Activated T-cell treated with anti-CD3 and anti-CD28 coated beads, Interleukin-2, amount 50 U/mL, for 1 hour (primary cell): ENCODE measurements around the gene RBBP8NL.

ENCODE experiments used
- DNase-seq: peaks from one replicate; pipeline ENCODE4 v3.0.0-alpha.2; 2020

Gene RBBP8NL

DNA sequence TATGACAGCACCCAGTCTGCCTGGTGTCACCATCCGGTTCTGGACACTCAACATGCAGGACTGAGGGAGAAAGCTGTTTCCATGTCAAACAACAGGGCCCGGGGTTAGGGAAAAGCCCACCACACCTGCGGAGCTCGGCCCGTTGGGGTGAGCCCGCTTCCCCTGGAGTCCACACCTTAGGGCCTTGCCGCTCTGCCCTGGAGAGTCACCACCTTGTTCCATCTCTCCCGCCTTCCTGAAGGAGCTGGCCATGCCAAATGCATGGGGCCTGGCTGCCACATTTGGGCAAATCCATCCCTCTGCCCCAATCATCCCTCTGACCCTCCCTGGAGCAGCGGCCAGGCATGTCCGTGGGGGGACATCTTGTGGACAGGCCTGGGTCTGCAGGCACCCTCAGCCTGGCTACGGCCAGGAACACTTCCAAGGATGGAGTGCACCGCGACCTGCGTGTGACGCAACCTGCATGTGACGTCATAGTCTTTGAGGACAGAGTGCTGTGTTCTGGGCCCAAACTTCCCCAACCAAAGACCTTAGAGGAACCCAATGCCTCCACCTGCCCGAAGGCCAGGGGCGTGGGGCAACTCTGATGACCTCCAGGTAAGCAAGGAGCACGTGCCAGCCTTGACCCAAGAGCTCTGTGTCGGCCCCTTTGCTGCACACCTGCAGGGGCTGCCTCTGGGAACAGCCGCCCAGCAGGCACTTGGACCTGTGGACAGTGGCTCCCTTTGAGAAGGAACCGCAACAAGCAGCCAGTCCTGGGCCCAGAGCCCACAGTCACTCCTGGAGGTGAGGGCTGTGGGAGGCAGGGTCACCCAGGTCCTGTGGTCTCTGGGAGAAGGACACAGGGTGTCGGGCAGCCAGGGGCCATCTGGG is 22.0 kb downstream of the RBBP8NL start:
- DNase-seq: no peak

GRCh38 chr20:62404761-62405107 is 22.6 kb downstream of the RBBP8NL start:
- no peak for DNase-seq

GRCh38 chr20:62404112-62404665 is 23.1 kb downstream of the RBBP8NL start:
- DNase-seq: no peak

- no peak for DNase-seq
Observed at GRCh38 chr20:62403331-62403730, 24.0 kb downstream of the RBBP8NL start.

DNA sequence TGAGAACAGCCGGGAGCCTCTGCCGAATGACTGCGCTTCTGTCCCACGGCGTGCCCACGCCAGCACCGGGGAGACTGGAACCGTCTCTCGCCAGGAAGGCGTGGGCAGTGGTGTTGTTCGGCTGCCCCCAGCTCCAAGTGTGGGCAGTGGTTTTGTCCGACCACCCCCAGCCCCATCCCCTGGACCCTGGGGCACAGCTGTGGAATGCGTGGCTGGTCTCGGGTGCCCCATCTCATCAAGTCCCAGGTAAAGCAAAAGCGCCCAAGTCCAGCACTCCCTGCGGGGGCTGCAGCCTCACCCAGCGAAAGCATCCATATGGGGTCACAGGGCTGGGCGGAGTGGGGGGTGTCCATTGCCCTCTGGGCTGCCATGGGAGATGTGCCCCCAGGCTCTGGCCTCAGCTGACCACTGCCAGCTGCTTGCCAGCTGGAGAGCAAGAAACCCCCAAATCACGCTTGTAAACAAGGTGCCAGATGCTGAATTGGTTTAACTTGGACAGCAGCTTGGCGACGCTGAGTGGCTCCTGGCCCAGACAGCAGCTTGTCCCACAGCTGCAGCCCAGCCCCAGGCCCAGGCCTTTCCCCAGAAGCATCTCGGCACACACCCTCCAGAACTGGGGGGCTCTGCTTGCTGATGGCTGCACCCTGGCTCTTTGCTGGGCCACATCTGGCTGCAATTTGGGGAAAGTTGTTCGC is 24.7 kb downstream of the RBBP8NL start:
- DNase-seq: no peak

- DNase-seq: no peak
Observed at GRCh38 chr20:62401331-62401779, 26.0 kb downstream of the RBBP8NL start.

- no peak for DNase-seq
Observed at GRCh38 chr20:62400541-62400940, 26.8 kb downstream of the RBBP8NL start.

- DNase-seq: no peak
Observed at GRCh38 chr20:62400021-62400420, 27.3 kb downstream of the RBBP8NL start.

DNA sequence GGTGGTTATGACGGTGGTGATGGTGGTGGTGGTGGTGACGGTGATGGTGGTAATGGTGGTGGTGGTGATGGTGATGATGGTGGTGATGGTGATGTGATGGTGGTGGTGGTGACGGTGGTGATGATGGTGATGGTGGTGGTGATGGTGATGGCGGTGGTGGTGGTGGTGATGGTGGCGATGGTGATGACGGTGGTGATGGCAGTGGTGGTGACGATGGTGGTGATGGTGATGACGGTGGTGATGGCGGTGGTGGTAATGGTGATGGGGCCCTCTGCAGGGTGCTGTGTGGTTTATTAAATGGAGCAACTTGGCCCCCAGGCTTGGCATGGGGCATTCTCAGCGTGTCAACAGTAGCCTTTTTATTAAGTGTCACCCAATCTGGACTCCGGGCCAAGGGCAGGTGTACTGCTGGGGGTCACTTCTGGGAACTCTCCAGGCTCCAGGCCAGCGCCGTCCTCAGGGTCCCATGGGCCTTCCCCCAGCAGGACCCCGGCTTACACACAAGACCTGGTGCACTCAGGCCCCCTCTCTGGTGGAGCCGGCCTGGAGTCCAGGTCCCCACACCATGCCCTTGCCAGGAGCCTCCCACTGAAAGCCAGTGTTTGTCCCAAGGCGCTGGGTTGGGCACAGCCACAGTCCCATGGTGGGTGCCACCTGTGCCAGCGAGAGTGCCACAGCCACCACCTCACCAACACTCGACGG is 29.1 kb downstream of the RBBP8NL start:
- DNase-seq: no peak

GRCh38 chr20:62396367-62397239 is 30.7 kb downstream of the RBBP8NL start:
- DNase-seq: no peak

GRCh38 chr20:62395311-62396242 is 31.8 kb downstream of the RBBP8NL start:
- DNase-seq: no peak

GRCh38 chr20:62394248-62395245 is 32.8 kb downstream of the RBBP8NL start:
- no peak for DNase-seq

DNA sequence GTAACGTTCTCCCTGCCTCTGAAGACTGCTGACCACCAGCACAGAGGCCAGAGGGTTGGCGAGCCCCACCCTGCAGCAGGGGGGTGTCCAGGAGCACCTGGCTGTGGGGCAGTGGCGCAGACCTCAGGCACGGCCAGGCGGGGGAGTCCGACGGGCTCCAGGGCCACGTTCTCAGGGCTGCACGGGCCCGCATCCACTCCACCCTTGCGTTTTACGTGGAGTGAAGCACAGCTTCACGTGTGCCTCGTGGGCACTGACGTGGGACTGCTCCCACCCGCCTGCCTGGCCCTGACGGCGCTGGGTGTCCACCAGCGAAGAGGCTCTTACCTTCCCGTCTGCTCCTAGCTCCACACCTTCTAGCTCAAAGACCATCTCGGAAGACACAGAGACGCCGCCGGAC is 33.5 kb downstream of the RBBP8NL start:
- no peak for DNase-seq

GRCh38 chr20:62393335-62393665 is 34.0 kb downstream of the RBBP8NL start:
- no peak for DNase-seq

- DNase-seq: no peak
Observed at GRCh38 chr20:62392621-62393334, 34.6 kb downstream of the RBBP8NL start.

DNA sequence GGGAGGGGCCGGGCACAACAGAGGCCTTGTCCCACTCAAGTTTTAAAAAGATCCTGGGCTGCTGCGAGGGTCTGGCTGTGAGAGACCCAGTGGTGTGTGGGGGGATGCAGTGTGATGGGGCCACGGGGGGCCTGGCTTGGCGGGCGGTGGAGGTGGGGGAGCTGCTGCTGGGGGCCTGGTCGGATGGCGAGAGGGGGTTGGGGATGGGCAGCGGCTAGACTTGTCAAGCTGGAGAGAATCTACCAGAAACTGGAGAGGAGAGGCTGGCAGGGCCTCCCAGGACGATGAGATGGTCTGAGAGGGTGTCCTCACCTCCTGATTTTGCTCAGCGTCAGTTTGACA is 35.3 kb downstream of the RBBP8NL start:
- no peak for DNase-seq

- no peak for DNase-seq
Observed at GRCh38 chr20:62391165-62392076, 35.9 kb downstream of the RBBP8NL start.
